GM08714 (cell line): ENCODE results near the gene PTGFRN.
A peak's percentile ranks its signal among the peaks of the same experiment; 100 is the strongest.
"Not testable (repeated sequence)": the region's sequence is repeated elsewhere in the genome, so short reads cannot be mapped to it uniquely, and the experiment has no call there.

ENCODE experiments used
- H3K4me3 ChIP-seq: fragments of 200-500 bp; sonication (Bioruptor generic); 2 replicates; pipeline ENCODE4 v1.5.1; 2014; ENCODE audit warnings: mild to moderate bottlenecking, low read length, inconsistent platforms
- ZNF274 ChIP-seq: IDR thresholded peaks from 2 replicates; pipeline ENCODE4 v1.6.1; 2012; ENCODE audit warnings: mild to moderate bottlenecking, low read depth, low read length

Gene PTGFRN

GRCh38 chr1:116909512-116910378 lies at the start of gene PTGFRN:
PTGFRN (plus strand) TSS chr1:116909916; CDS start chr1:116910204, 288 bp downstream.
- no peak for TF ChIP-seq ZNF274
- H3K4me3 ChIP-seq: peak within 1 kb of the TSS; percentile 37

GRCh38 chr1:116860167-116860566 lies 49.5 kb upstream of the PTGFRN start:
- not testable (repeated sequence) for H3K4me3 ChIP-seq

- no peak for TF ChIP-seq ZNF274
- no peak overlapping the region for H3K4me3 ChIP-seq
Measured at GRCh38 chr1:116861137-116861536, 48.6 kb upstream of the PTGFRN start.

GRCh38 chr1:116863031-116863430 lies 46.7 kb upstream of the PTGFRN start:
- not testable (repeated sequence) for H3K4me3 ChIP-seq

GRCh38 chr1:116866478-116866877 lies 43.2 kb upstream of the PTGFRN start:
- H3K4me3 ChIP-seq: not testable (repeated sequence)

- H3K4me3 ChIP-seq: no peak overlapping the region
- TF ChIP-seq ZNF274: no peak
Measured at GRCh38 chr1:116868385-116868784, 41.3 kb upstream of the PTGFRN start.

GRCh38 chr1:116869611-116870010 lies 40.1 kb upstream of the PTGFRN start:
- no peak for TF ChIP-seq ZNF274
- no peak overlapping the region for H3K4me3 ChIP-seq

- no peak overlapping the region for H3K4me3 ChIP-seq
- no peak for TF ChIP-seq ZNF274
Measured at GRCh38 chr1:116870300-116870699, 39.4 kb upstream of the PTGFRN start.

GRCh38 chr1:116871779-116872146 lies 38.0 kb upstream of the PTGFRN start:
- H3K4me3 ChIP-seq: no peak overlapping the region
- TF ChIP-seq ZNF274: no peak

GRCh38 chr1:116873680-116874271 lies 35.9 kb upstream of the PTGFRN start:
- no peak overlapping the region for H3K4me3 ChIP-seq
- TF ChIP-seq ZNF274: no peak

GRCh38 chr1:116874733-116875249 lies 34.9 kb upstream of the PTGFRN start:
- H3K4me3 ChIP-seq: no peak overlapping the region
- TF ChIP-seq ZNF274: no peak

- no peak overlapping the region for H3K4me3 ChIP-seq
- TF ChIP-seq ZNF274: no peak
Measured at GRCh38 chr1:116875391-116875790, 34.3 kb upstream of the PTGFRN start.

GRCh38 chr1:116875946-116876345 lies 33.8 kb upstream of the PTGFRN start:
- H3K4me3 ChIP-seq: not testable (repeated sequence)

GRCh38 chr1:116877141-116877818 lies 32.4 kb upstream of the PTGFRN start:
- H3K4me3 ChIP-seq: peak overlapping the region; percentile 65; the same call in 1 of the 2 replicates
- TF ChIP-seq ZNF274: no peak
